ENCODE results near the gene ART5.

GRCh38 chr11:3626250-3626960, 15.4 kb downstream of the ART5 start:
- TF ChIP-seq CTCF (IDR thresholded peaks at IDR 0.05), result no peak
- no peak for TF ChIP-seq POLR2A (IDR thresholded peaks at IDR 0.05)
- no peak for TF ChIP-seq POLR2AphosphoS5 (IDR thresholded peaks at IDR 0.05)
- no peak for TF ChIP-seq EP300 (IDR thresholded peaks at IDR 0.05)

All from sigmoid colon (tissue), 4 donors.